ENCODE data around the gene BCL2L14.

DNA sequence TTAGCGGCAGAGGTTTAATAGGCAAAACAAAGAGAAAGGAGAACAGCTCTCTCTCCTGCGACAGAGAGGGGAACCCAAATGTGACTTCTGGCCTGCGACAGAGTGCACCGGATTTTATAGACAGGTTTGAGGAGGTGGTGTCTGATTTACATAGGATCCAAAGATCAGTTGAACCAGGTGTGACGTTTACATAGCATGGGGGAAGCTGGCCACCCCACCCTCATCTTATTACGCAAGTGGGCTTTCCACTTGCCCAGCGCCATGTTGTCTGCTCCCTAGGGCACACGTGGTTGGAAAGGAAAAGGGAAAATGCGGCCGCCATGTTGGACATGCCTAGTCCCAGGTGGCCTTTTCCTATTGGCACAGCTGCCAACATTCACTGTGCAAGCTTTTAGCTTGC is 17.4 kb downstream of the BCL2L14 start:
- TF ChIP-seq EP300 (IDR thresholded peaks at IDR 0.05) (no peak), POLR2AphosphoS5 (IDR thresholded peaks at IDR 0.05) (no peak), POLR2A (IDR thresholded peaks at IDR 0.05) (no peak)
- TF ChIP-seq, protein P1, sequence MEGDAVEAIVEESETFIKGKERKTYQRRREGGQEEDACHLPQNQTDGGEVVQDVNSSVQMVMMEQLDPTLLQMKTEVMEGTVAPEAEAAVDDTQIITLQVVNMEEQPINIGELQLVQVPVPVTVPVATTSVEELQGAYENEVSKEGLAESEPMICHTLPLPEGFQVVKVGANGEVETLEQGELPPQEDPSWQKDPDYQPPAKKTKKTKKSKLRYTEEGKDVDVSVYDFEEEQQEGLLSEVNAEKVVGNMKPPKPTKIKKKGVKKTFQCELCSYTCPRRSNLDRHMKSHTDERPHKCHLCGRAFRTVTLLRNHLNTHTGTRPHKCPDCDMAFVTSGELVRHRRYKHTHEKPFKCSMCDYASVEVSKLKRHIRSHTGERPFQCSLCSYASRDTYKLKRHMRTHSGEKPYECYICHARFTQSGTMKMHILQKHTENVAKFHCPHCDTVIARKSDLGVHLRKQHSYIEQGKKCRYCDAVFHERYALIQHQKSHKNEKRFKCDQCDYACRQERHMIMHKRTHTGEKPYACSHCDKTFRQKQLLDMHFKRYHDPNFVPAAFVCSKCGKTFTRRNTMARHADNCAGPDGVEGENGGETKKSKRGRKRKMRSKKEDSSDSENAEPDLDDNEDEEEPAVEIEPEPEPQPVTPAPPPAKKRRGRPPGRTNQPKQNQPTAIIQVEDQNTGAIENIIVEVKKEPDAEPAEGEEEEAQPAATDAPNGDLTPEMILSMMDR (IDR thresholded peaks at IDR 0.05) = no peak
